ENCODE data around the gene TFAP2D.

DNA sequence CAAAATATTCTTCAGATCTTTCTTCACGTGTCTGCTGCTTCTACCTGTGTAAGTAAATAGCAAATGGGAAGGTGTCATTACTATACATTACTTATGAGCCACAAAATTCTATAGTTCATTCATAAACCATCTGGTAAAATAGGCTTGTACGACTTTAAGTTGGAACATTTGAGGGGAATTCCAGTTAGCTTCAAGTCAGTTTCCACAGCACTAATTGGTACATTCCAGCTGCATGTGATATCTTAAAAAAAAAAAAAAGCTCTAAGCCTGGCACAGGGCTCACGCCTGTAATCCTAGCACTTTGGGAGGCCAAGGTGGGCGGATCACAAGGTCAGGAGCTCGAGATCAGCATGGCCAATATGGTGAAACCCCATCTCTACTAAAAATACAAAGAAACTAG lies 82.2 kb downstream of the TFAP2D start:
- TF ChIP-seq, protein P1, sequence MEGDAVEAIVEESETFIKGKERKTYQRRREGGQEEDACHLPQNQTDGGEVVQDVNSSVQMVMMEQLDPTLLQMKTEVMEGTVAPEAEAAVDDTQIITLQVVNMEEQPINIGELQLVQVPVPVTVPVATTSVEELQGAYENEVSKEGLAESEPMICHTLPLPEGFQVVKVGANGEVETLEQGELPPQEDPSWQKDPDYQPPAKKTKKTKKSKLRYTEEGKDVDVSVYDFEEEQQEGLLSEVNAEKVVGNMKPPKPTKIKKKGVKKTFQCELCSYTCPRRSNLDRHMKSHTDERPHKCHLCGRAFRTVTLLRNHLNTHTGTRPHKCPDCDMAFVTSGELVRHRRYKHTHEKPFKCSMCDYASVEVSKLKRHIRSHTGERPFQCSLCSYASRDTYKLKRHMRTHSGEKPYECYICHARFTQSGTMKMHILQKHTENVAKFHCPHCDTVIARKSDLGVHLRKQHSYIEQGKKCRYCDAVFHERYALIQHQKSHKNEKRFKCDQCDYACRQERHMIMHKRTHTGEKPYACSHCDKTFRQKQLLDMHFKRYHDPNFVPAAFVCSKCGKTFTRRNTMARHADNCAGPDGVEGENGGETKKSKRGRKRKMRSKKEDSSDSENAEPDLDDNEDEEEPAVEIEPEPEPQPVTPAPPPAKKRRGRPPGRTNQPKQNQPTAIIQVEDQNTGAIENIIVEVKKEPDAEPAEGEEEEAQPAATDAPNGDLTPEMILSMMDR (IDR thresholded peaks at IDR 0.05; ENCODE audit: poor library complexity, severe bottlenecking): no peak
- TF ChIP-seq TAF1 (IDR thresholded peaks at IDR 0.05; ENCODE audit: low read depth) (no peak), EP300 (conservative IDR thresholded peaks at IDR 0.05; ENCODE audit: poor library complexity, severe bottlenecking) (no peak)

Measured in neural cell (in vitro differentiated cells).